IPS-18a (cell line): ENCODE data around the gene AGBL1.

Source experiments
- H3K27ac ChIP-seq: one replicate; pipeline ENCODE4 v1.5.1; 2013; ENCODE audit warnings: low read length
- H3K27me3 ChIP-seq: one replicate; pipeline ENCODE4 v1.6.1; 2013; ENCODE audit warnings: mild to moderate bottlenecking, low read length; ENCODE audit not compliant: control insufficient read depth, insufficient read depth
- H3K36me3 ChIP-seq: one replicate; pipeline ENCODE4 v1.6.1; 2013; ENCODE audit warnings: low read depth, low read length; ENCODE audit not compliant: control insufficient read depth
- H3K4me1 ChIP-seq: one replicate; pipeline ENCODE4 v1.6.1; 2013; ENCODE audit warnings: low read depth, low read length; ENCODE audit not compliant: control insufficient read depth
- H3K4me3 ChIP-seq: one replicate; pipeline ENCODE4 v1.5.1; 2013; ENCODE audit warnings: low read length
- H3K9ac ChIP-seq: one replicate; pipeline ENCODE4 v1.6.1; 2013; ENCODE audit warnings: mild to moderate bottlenecking, low read length, moderate library complexity
- H3K9me3 ChIP-seq: one replicate; pipeline ENCODE4 v1.6.1; 2013; ENCODE audit warnings: low read depth, low read length; ENCODE audit not compliant: control insufficient read depth

Gene AGBL1

DNA sequence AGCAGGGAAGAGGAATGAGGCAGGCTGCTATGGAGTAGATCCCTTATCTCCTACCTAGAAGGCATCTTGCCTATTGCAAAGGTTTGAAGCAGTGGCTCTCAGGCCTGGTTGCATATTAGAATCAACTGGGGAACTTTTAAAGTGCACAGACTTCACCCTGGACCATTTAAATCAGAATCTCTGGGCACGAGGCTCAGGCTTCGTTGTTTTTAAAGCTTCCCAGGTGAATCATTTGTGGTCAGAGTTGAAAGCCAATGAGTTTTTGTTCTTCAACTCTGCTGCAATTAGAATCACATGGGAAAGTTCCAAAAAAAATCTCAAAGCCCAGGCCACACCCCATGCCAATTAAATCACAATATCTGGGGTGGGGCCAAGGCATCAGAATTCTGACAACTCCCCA, 773.1 kb downstream of the AGBL1 start:
- Histone ChIP-seq H3K36me3 (no peaks in the 10 kb centered on the region), H3K4me3 (no peak overlapping the region), H3K4me1 (no peaks in the 10 kb centered on the region), H3K27ac (no peak overlapping the region), H3K9ac (no peak overlapping the region), H3K27me3 (no peaks in the 10 kb centered on the region), H3K9me3 (no peaks in the 10 kb centered on the region)

DNA sequence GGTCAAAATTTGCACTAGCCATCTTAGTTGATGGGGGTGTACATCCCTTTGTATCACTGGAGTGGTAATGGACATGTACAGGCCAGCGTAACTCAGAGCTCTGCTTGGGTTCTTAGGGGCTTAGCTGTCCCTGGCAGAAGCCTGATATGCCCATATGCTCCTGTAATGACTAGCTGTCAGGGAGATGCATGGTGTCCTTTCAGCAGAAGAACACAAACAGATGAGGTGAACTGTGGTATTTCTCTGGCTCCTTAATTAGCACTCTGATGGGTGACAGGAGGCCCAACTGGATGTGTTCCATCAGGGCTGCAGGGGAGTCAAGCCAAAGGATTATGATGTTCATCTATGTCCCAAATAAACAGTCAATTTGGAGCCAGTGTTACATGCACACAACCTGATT, 774.5 kb downstream of the AGBL1 start:
- Histone ChIP-seq H3K27me3 (no peaks in the 10 kb centered on the region), H3K27ac (no peak overlapping the region), H3K9ac (no peak overlapping the region), H3K9me3 (no peaks in the 10 kb centered on the region), H3K4me3 (no peak overlapping the region), H3K4me1 (no peaks in the 10 kb centered on the region), H3K36me3 (no peaks in the 10 kb centered on the region)

DNA sequence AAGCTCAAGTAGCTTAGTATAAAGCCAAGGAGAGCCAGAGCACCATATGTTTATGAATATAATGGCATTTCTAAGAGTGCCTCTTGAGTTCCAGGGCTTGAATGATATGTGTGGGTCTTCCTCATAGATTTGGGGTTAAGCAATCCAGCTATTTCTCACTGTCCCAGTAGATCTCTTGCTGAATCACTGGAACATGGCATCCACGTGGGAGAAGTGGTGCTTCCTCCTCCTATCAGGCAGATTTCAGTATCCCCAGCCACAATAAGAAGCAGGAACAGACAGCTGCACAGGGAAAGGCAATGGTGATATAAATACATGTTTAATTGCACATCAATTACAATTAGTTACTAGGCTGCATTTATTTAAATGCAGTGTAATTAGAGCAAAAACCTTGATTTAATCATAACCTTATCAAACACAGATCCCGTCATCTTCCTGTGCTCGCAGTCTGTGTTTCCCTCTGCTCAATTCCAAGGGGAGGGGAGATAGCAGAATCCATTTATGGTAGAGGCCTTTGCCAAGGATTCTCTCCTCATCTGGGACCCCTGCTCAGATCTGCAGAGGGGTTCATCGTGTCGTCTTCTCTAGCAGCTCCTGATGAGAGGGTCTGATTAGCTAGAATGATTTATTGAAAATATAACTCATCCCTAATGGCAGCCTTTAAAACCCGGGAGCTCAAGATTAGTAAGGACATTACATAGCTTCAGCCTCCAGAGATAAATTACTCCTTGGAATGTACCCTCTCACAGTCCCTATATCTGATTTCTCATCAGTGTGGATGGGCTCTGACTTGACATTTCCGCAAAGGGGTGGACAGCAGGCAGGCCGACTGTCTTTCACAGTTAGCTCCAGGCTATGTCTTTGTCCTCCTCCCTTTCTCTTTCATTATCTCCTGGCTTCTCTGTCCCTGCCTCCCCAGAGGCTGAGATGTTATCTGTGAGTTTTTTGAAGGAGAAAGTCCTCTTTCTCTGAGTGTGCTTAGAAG, 775.9 kb downstream of the AGBL1 start:
- H3K4me3 ChIP-seq: no peak overlapping the region
- no peaks in the 10 kb centered on the region for H3K4me1 ChIP-seq
- H3K36me3 ChIP-seq: no peaks in the 10 kb centered on the region
- H3K27me3 ChIP-seq: no peaks in the 10 kb centered on the region
- H3K27ac ChIP-seq: no peak overlapping the region
- H3K9ac ChIP-seq: no peak overlapping the region
- no peaks in the 10 kb centered on the region for H3K9me3 ChIP-seq

DNA sequence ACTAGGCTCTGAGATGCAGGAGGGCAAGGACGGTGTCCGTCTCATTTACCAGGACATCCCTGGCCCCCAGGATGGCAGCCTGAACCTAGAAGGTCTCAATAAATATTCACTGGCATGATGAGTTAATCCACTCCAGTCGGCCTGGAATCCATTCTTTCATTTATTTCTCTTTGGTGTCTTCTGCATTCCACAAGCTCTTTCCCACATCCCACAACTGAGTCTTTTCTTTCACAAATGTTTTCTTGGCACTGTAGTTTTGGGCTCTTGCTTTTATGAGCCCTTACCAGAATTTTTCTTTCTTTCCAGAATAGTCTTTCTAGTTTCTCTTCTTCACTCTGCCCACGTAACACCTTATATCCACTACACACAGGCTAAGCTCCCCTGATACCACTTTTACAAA, 778.0 kb downstream of the AGBL1 start:
- Histone ChIP-seq H3K27me3 (no peaks in the 10 kb centered on the region), H3K27ac (no peak overlapping the region), H3K4me3 (no peak overlapping the region), H3K9me3 (no peaks in the 10 kb centered on the region), H3K9ac (no peak overlapping the region), H3K36me3 (no peaks in the 10 kb centered on the region), H3K4me1 (no peaks in the 10 kb centered on the region)

GRCh38 chr15:86863226-86863915, 783.7 kb downstream of the AGBL1 start:
- Histone ChIP-seq H3K36me3 (no peaks in the 10 kb centered on the region), H3K4me1 (no peaks in the 10 kb centered on the region), H3K9me3 (no peaks in the 10 kb centered on the region), H3K27ac (no peak overlapping the region), H3K27me3 (no peaks in the 10 kb centered on the region), H3K4me3 (no peak overlapping the region), H3K9ac (no peak overlapping the region)

DNA sequence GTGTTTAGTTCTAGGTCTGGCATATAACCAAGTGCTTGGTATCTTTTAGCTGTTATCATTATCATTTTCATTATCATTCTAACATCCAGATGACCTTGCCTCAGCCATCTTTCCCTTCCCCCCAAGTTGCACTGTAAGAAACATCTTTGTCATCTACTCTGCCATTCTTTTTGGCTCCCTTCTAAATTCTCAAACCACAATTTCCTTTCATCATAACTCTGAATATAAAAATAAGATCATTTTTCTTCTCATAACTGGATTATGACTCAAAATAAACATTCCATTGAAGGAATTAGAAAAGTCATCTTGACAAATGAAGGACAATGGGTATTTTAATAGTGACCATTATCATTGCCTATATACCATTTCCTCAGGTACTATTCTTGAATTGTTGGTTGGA, 786.2 kb downstream of the AGBL1 start:
- H3K9me3 ChIP-seq: no peaks in the 10 kb centered on the region
- no peak overlapping the region for H3K9ac ChIP-seq

GRCh38 chr15:86870846-86871245, 791.2 kb downstream of the AGBL1 start:
- Histone ChIP-seq H3K4me1 (no peaks in the 10 kb centered on the region), H3K27me3 (no peaks in the 10 kb centered on the region), H3K9me3 (no peaks in the 10 kb centered on the region), H3K27ac (no peak overlapping the region), H3K9ac (no peak overlapping the region), H3K36me3 (no peaks in the 10 kb centered on the region), H3K4me3 (no peak overlapping the region)

More for the DNA sequence above, 786.2 kb downstream of the AGBL1 start:
- Histone ChIP-seq H3K36me3 (no peaks in the 10 kb centered on the region), H3K27ac (no peak overlapping the region), H3K27me3 (no peaks in the 10 kb centered on the region), H3K4me1 (no peaks in the 10 kb centered on the region), H3K4me3 (no peak overlapping the region)

DNA sequence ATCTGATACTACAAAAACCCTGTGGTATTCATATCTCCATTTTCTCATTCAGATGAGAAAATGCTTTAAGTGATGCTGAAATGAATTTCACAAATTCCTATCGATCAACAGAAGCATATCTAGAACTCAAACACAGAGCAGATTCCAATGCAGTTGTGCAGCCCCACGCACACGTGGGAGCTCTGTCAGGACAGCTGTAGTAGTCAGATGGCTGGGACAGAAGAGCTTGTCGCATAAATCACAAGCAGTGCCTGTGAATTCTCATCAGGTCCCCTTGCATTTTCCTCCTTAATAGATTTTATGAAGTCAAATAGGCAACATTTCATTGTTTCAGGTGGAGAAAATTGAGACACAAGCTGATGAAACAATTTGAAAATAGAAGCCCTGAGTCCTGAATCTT, 792.3 kb downstream of the AGBL1 start:
- no peak overlapping the region for H3K27ac ChIP-seq
- H3K4me3 ChIP-seq: no peak overlapping the region
- H3K4me1 ChIP-seq: no peaks in the 10 kb centered on the region
- H3K9ac ChIP-seq: no peak overlapping the region
- H3K36me3 ChIP-seq: no peaks in the 10 kb centered on the region
- H3K27me3 ChIP-seq: no peaks in the 10 kb centered on the region
- H3K9me3 ChIP-seq: no peaks in the 10 kb centered on the region

DNA sequence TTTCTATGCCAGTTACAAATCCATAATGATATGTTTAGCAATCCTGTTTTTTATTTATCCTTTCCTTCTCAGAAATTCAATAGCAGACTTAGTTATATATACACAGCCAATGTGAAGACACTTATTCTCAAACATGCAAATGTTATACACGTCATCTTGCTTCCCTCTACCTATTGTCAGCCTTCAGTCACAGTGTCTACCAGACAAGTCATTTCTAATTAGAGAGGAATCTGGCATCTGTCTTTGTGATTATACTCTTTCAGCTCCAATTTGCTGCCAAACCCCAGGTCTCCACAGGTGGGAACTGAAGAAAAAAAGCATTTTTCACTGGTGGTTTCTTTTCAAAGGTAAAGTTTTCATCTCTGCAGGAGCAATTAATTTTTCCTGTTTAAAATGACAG, 793.1 kb downstream of the AGBL1 start:
- Histone ChIP-seq H3K4me1 (no peaks in the 10 kb centered on the region), H3K4me3 (no peak overlapping the region), H3K27me3 (no peaks in the 10 kb centered on the region), H3K36me3 (no peaks in the 10 kb centered on the region), H3K9me3 (no peaks in the 10 kb centered on the region), H3K9ac (no peak overlapping the region), H3K27ac (no peak overlapping the region)

- Histone ChIP-seq H3K9ac (no peak overlapping the region), H3K27me3 (no peaks in the 10 kb centered on the region), H3K9me3 (no peaks in the 10 kb centered on the region)
Observed at GRCh38 chr15:86875067-86875466, 795.4 kb downstream of the AGBL1 start.

GRCh38 chr15:86876387-86876944, 796.8 kb downstream of the AGBL1 start:
- no peak overlapping the region for H3K27ac ChIP-seq
- no peak overlapping the region for H3K9ac ChIP-seq
- no peaks in the 10 kb centered on the region for H3K9me3 ChIP-seq
- no peaks in the 10 kb centered on the region for H3K4me1 ChIP-seq
- H3K27me3 ChIP-seq: no peaks in the 10 kb centered on the region
- H3K36me3 ChIP-seq: no peaks in the 10 kb centered on the region
- H3K4me3 ChIP-seq: no peak overlapping the region

More at GRCh38 chr15:86875067-86875466, 795.4 kb downstream of the AGBL1 start:
- no peaks in the 10 kb centered on the region for H3K36me3 ChIP-seq
- no peak overlapping the region for H3K4me3 ChIP-seq
- no peak overlapping the region for H3K27ac ChIP-seq
- H3K4me1 ChIP-seq: no peaks in the 10 kb centered on the region
